CD14-positive monocyte (primary cell): ENCODE results near the gene IL6R. TPM values are rescaled to one million over a fixed set of nuclear protein-coding genes. Genes with fewer than 3 reads are reported as not detected.

Experiments
- DNase-seq, 3 donors: peaks; one replicate each; pipeline ENCODE4 v3.0.0-alpha.2; 2011 to 2022
- H2AFZ ChIP-seq: 2 replicates; pipeline ENCODE4 v1.6.0; 2012; ENCODE audit warnings: mild to moderate bottlenecking, low read depth, low read length, inconsistent platforms; ENCODE audit not compliant: insufficient read depth, poor library complexity, severe bottlenecking
- H3K27ac ChIP-seq, 2 donors: 1 replicate in 1 of 2; 2 replicates in 1 of 2; pipeline ENCODE4 v1.5.1; 2012 to 2013; ENCODE audit warnings: low read length in 2 of 2, control low read depth in 1 of 2, inconsistent platforms in 1 of 2, low read depth in 1 of 2, mild to moderate bottlenecking in 1 of 2
- H3K27me3 ChIP-seq, 2 donors: one replicate each; pipeline versions ENCODE4 v1.6.0 to v1.6.1; 2011 to 2013; ENCODE audit warnings: low read length in 2 of 2; ENCODE audit not compliant: control insufficient read depth in 2 of 2, insufficient read depth in 2 of 2
- H3K36me3 ChIP-seq, 2 donors: replicated peaks in 1 of 2; 1 replicate in 1 of 2; 2 replicates in 1 of 2; pipeline versions ENCODE4 v1.5.1 to v1.6.1; 2012 to 2013; ENCODE audit warnings: low read length in 2 of 2, control low read depth in 1 of 2, inconsistent platforms in 1 of 2, mild to moderate bottlenecking in 1 of 2; ENCODE audit not compliant: insufficient read depth in 2 of 2, control insufficient read depth in 1 of 2
- H3K4me1 ChIP-seq, 2 donors: 1 replicate in 1 of 2; 2 replicates in 1 of 2; pipeline versions ENCODE4 v1.5.1 to v1.6.1; 2012 to 2013; ENCODE audit warnings: low read length in 2 of 2, control low read depth in 1 of 2, inconsistent platforms in 1 of 2, mild to moderate bottlenecking in 1 of 2, moderate library complexity in 1 of 2; ENCODE audit not compliant: insufficient read depth in 2 of 2, control insufficient read depth in 1 of 2
- H3K4me2 ChIP-seq: replicated peaks from 2 replicates; pipeline ENCODE3; 2012; ENCODE audit warnings: low read length, moderate library complexity, mild to moderate bottlenecking; ENCODE audit not compliant: poor library complexity, severe bottlenecking; ENCODE audit errors: extremely low read depth
- H3K4me3 ChIP-seq, 3 experiments: fragments of 200-600 bp in 1 of 3; sonication (generic) in 1 of 3; replicated peaks in 1 of 3; 1 replicate in 2 of 3; 2 replicates in 1 of 3; pipeline ENCODE4 v1.5.1; 2011 to 2013; ENCODE audit warnings: low read length in 3 of 3, mild to moderate bottlenecking in 3 of 3, control low read depth in 2 of 3, low read depth in 2 of 3, inconsistent platforms in 1 of 3, moderate library complexity in 1 of 3
- H3K79me2 ChIP-seq: 2 replicates; pipeline ENCODE4 v1.6.0; 2012; ENCODE audit warnings: mild to moderate bottlenecking, control low read depth, inconsistent platforms, low read length, moderate library complexity; ENCODE audit not compliant: insufficient read depth
- H3K9ac ChIP-seq: 2 replicates; pipeline ENCODE4 v1.6.0; 2017; ENCODE audit warnings: low read length, mild to moderate bottlenecking; ENCODE audit not compliant: insufficient read depth, poor library complexity, severe bottlenecking
- H3K9me3 ChIP-seq, 2 donors: replicated peaks in 1 of 2; 1 replicate in 1 of 2; 2 replicates in 1 of 2; pipeline versions ENCODE4 v1.5.1 to v1.6.1; 2012 to 2013; ENCODE audit warnings: low read length in 2 of 2, control low read depth in 1 of 2; ENCODE audit not compliant: control insufficient read depth in 1 of 2, insufficient read depth in 1 of 2
- H4K20me1 ChIP-seq: 2 replicates; pipeline ENCODE4 v1.6.0; 2012; ENCODE audit warnings: mild to moderate bottlenecking, low read length, control low read depth, moderate library complexity; ENCODE audit not compliant: insufficient read depth
- H3K27ac Mint-ChIP-seq, 7 donors: one replicate each; pipeline ENCODE4 v1.8.0; 2020; ENCODE audit warnings: mild to moderate bottlenecking in 7 of 7, mixed read lengths in 7 of 7, moderate library complexity in 6 of 7, inconsistent platforms in 2 of 7
- H3K27me3 Mint-ChIP-seq, 3 donors: one replicate each; pipeline ENCODE4 v1.8.0; 2021 to 2022; ENCODE audit warnings: low read depth in 3 of 3, mild to moderate bottlenecking in 3 of 3, mixed read lengths in 3 of 3, moderate library complexity in 3 of 3, inconsistent platforms in 1 of 3
- H3K36me3 Mint-ChIP-seq, 2 donors: one replicate each; pipeline ENCODE4 v1.8.0; 2020; ENCODE audit warnings: mixed read lengths in 2 of 2, inconsistent platforms in 1 of 2, mild to moderate bottlenecking in 1 of 2
- H3K4me1 Mint-ChIP-seq: one replicate; pipeline ENCODE4 v1.8.0; 2020; ENCODE audit warnings: mild to moderate bottlenecking, mixed read lengths
- H3K4me3 Mint-ChIP-seq, 2 donors: one replicate each; pipeline ENCODE4 v1.8.0; 2020; ENCODE audit warnings: mild to moderate bottlenecking in 2 of 2, mixed read lengths in 2 of 2, moderate library complexity in 1 of 2
- H3K9me3 Mint-ChIP-seq, 7 donors: one replicate each; pipeline ENCODE4 v1.8.0; 2020 to 2022; ENCODE audit warnings: mixed read lengths in 7 of 7, mild to moderate bottlenecking in 6 of 7, moderate library complexity in 6 of 7, inconsistent platforms in 2 of 7
- WGBS: methylation state at CpG from one replicate; pipeline ENCODE4 v1.1.5; 2013; ENCODE audit warnings: missing lambda C conversion rate; ENCODE audit not compliant: insufficient coverage; 5-methylcytosine and 5-hydroxymethylcytosine counted together
- intact Hi-C, 2 donors: fragments of 100-400 bp; cut with micrococcal nuclease; formaldehyde crosslinking; loops; one replicate each; pipeline versions ENCODE4 v1.15.0 to v1.15.1; 2023
- polyA minus RNA-seq: library from RNA; depleted of rRNA, polyadenylated mRNA; stranded (reverse); fragments of >200 nt; gene quantifications from 2 replicates; pipeline ENCODE4 v1.2.3, GENCODE V29; 2012
- polyA plus RNA-seq, 3 donors: library from polyadenylated mRNA; depleted of rRNA in 1 of 3; unstranded in 2 of 3; stranded (reverse) in 1 of 3; fragments of 300-500 nt in 2 of 3; fragments of >200 nt in 1 of 3; fragmentation: Illumina TruSeq in 2 of 3; gene quantifications; 1 replicate in 2 of 3; 2 replicates in 1 of 3; pipeline ENCODE4 v1.2.3, GENCODE V29; 2012 to 2021
- total RNA-seq, 12 experiments: library from RNA in 1 of 12; stranded (reverse) in 1 of 12; fragments of 120-200 nt in 1 of 12; gene quantifications; one replicate each; pipeline ENCODE4 v1.2.4 and lab custom pipeline; 2013 to 2026; ENCODE audit warnings: mixed read lengths in 6 of 12, inconsistent platforms in 1 of 12
- TF ChIP-seq, protein P1 (sequence below): fragments of 200-600 bp; IDR thresholded peaks from one replicate; pipeline ENCODE4 v1.8.0; 2022; ENCODE audit warnings: antibody characterized with exemption, mild to moderate bottlenecking

Gene IL6R
- 90.5 TPM for total RNA-seq (2013)
- polyA plus RNA-seq = 10 to 100 TPM; 56.4 to 81.7 (median 62.1) TPM
- 183 and 240 TPM in 2 replicates for polyA minus RNA-seq
- 471 to 1,214 (median 601) reads per million in 11 experiments for total RNA-seq (lab: John Stamatoyannopoulos, UW)

- Mint-ChIP-seq H3K27ac (peak within 1 kb of the TSS; percentile 99 to 100 (median 99)), H3K4me1 (peaks cover 80% of the 10 kb centered on the region), H3K36me3 (peaks cover 20 to 27% of the 10 kb centered on the region in 2 donors), H3K27me3 (peaks cover 0 to 2% (median 0%) of the 10 kb centered on the region in 3 donors), H3K9me3 (peaks cover 0 to 2% (median 0%) of the 10 kb centered on the region in 7 donors), H3K4me3 (peak within 1 kb of the TSS; percentile 98)
- TF ChIP-seq, protein P1, sequence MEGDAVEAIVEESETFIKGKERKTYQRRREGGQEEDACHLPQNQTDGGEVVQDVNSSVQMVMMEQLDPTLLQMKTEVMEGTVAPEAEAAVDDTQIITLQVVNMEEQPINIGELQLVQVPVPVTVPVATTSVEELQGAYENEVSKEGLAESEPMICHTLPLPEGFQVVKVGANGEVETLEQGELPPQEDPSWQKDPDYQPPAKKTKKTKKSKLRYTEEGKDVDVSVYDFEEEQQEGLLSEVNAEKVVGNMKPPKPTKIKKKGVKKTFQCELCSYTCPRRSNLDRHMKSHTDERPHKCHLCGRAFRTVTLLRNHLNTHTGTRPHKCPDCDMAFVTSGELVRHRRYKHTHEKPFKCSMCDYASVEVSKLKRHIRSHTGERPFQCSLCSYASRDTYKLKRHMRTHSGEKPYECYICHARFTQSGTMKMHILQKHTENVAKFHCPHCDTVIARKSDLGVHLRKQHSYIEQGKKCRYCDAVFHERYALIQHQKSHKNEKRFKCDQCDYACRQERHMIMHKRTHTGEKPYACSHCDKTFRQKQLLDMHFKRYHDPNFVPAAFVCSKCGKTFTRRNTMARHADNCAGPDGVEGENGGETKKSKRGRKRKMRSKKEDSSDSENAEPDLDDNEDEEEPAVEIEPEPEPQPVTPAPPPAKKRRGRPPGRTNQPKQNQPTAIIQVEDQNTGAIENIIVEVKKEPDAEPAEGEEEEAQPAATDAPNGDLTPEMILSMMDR = no peak
- under 1% methylated on average over 64 of the region's 66 CpGs for WGBS
- peaks cover 29% of the 10 kb centered on the region for H4K20me1 ChIP-seq
- peaks cover 82 to 89% of the 10 kb centered on the region in 2 donors for H3K4me1 ChIP-seq
- H3K27me3 ChIP-seq = no peaks in the 10 kb centered on the region
- no peaks in the 10 kb centered on the region for H3K9me3 ChIP-seq
- H3K36me3 ChIP-seq = peaks cover 0 to 6% of the 10 kb centered on the region in 2 donors
- intact Hi-C loops = loop anchor here (2.0 to 5.0 kb wide), 5 partner anchors 37 to 78 kb away; partner anchors contain the start of gene ATP8B2 (in 1 of the 2)
- H3K27ac ChIP-seq = peak within 1 kb of the TSS; percentile 97 to 100
- H3K79me2 ChIP-seq = peaks cover 64% of the 10 kb centered on the region
- peak within 1 kb of the TSS; percentile 90 to 95 (median 94) for H3K4me3 ChIP-seq
- H2AFZ ChIP-seq = peak within 1 kb of the TSS; percentile 38
- H3K9ac ChIP-seq = peak within 1 kb of the TSS; percentile 100
- H3K4me2 ChIP-seq = peak within 1 kb of the TSS; percentile 82
- DNase-seq = peak; percentile 98 to 99 (median 99)
Observed at GRCh38 chr1:154404984-154405746, at the start of gene IL6R. TSS of gene IL6R (plus strand) at chr1:154405343. CDS start at chr1:154405630, 287 bp downstream.

DNA sequence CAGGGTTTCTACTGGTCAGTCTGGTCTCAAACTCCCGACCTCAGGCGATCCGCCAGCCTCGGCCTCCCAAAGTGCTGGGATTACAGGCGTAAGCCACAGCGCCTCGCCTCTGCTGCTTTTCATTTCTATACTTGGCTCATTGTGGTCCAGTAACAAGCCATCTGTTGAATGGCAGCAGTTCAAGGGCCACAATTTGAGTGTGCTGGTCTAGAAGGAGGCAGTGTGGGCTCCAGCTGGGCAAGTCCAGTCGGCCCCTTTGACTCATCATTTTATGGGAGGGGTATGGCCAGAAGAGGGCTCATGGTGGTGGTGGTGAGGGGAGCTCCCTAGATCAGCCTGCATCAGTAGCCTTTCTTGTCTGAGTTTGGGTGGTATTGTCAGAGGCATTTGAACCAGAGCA lies 46.6 kb upstream of the IL6R start:
- no peak overlapping the region for H3K4me3 Mint-ChIP-seq
- peaks cover 0 to 17% (median 3%) of the 10 kb centered on the region in 3 donors for H3K27me3 Mint-ChIP-seq
- TF ChIP-seq, protein P1 = no peak
- peaks cover 19% of the 10 kb centered on the region for H3K4me1 Mint-ChIP-seq
- H4K20me1 ChIP-seq = no peaks in the 10 kb centered on the region
- H3K9me3 Mint-ChIP-seq = peaks cover 0 to 12% (median 6%) of the 10 kb centered on the region in 7 donors
- DNase-seq = no peak
- WGBS = 99% methylated on average over 8 of the region's 8 CpGs
- no peak overlapping the region for H3K9ac ChIP-seq
- intact Hi-C loops = no loop called here
- no peak overlapping the region for H3K4me3 ChIP-seq
- H3K27ac ChIP-seq = no peak overlapping the region
- H3K36me3 Mint-ChIP-seq = no peaks in the 10 kb centered on the region
- no peaks in the 10 kb centered on the region for H3K27me3 ChIP-seq
- no peak overlapping the region for H3K4me2 ChIP-seq
- peaks cover 22% of the 10 kb centered on the region in 2 donors for H3K4me1 ChIP-seq
- no peaks in the 10 kb centered on the region for H3K79me2 ChIP-seq
- H3K27ac Mint-ChIP-seq = no peak overlapping the region
- peaks cover 0 to 5% of the 10 kb centered on the region in 2 donors for H3K9me3 ChIP-seq
- no peak overlapping the region for H2AFZ ChIP-seq
- no peaks in the 10 kb centered on the region for H3K36me3 ChIP-seq
